ENCODE results near the gene DZIP1L.

GRCh38 chr3:138036572-138036971 lies 78.8 kb downstream of the DZIP1L start:
- TF ChIP-seq ESRRG (CRISPR knock-in tag; IDR thresholded peaks at IDR 0.05) (no peak), TOX (CRISPR knock-in tag; IDR thresholded peaks at IDR 0.05; ENCODE audit: borderline replicate concordance) (no peak), ZFP30 (CRISPR knock-in tag; IDR thresholded peaks at IDR 0.05) (no peak), OSR1 (CRISPR knock-in tag; IDR thresholded peaks at IDR 0.05) (no peak), PATZ1 (CRISPR knock-in tag; IDR thresholded peaks at IDR 0.05; ENCODE audit: borderline replicate concordance) (no peak), CREB5 (CRISPR knock-in tag; IDR thresholded peaks at IDR 0.05; ENCODE audit: low read depth) (no peak), TSHZ2 (CRISPR knock-in tag; IDR thresholded peaks at IDR 0.05) (no peak), GLIS3 (CRISPR knock-in tag; IDR thresholded peaks at IDR 0.05) (no peak)
